Natural killer cell treated with Interleukin-12 subunit alpha and Interleukin-12 subunit beta and Interleukin-15 and Interleukin-18, amount 100 ng/mL, for 72 hours (primary cell): ENCODE measurements around the gene LCN12. TPM values are rescaled to one million over a fixed set of nuclear protein-coding genes. Genes with fewer than 3 reads are reported as not detected.

Source experiments
- ATAC-seq, 2 donors: fragments of 150-1000 bp; cut with Tn5 transposase in 1 of 2; sonication (Bioruptor Pico), chemical (Tn5 transposase) in 1 of 2; 2 replicates each; pipeline ENCODE4 v1.10.0; 2021
- DNase-seq: peaks from one replicate; pipeline ENCODE4 v3.0.0; 2022; ENCODE audit warnings: low spot score
- H3K27ac Mint-ChIP-seq, 2 donors: 1 replicate in 1 of 2; 2 replicates in 1 of 2; pipeline ENCODE4 v1.8.0; 2022; ENCODE audit warnings: mixed read lengths in 2 of 2, mild to moderate bottlenecking in 1 of 2, moderate library complexity in 1 of 2
- H3K27me3 Mint-ChIP-seq, 2 donors: 1 replicate in 1 of 2; 2 replicates in 1 of 2; pipeline ENCODE4 v1.8.0; 2022; ENCODE audit warnings: mixed read lengths in 2 of 2
- H3K36me3 Mint-ChIP-seq: one replicate; pipeline ENCODE4 v1.8.0; 2022; ENCODE audit warnings: mixed read lengths
- H3K4me1 Mint-ChIP-seq, 2 donors: 1 replicate in 1 of 2; 2 replicates in 1 of 2; pipeline ENCODE4 v1.8.0; 2022; ENCODE audit warnings: low read depth in 2 of 2, mixed read lengths in 2 of 2, mild to moderate bottlenecking in 1 of 2
- H3K4me3 Mint-ChIP-seq: one replicate; pipeline ENCODE4 v1.8.0; 2022; ENCODE audit warnings: mixed read lengths
- H3K9me3 Mint-ChIP-seq: 2 replicates; pipeline ENCODE4 v1.8.0; 2022; ENCODE audit warnings: mixed read lengths
- total RNA-seq, 2 donors: library from RNA; stranded (reverse); gene quantifications; one replicate each; pipeline ENCODE4 v1.2.3, GENCODE V29; 2022

The LCN12 gene
- total RNA-seq, 2 donors from 2014 or later, result 2.0 to 2.2 TPM

DNA sequence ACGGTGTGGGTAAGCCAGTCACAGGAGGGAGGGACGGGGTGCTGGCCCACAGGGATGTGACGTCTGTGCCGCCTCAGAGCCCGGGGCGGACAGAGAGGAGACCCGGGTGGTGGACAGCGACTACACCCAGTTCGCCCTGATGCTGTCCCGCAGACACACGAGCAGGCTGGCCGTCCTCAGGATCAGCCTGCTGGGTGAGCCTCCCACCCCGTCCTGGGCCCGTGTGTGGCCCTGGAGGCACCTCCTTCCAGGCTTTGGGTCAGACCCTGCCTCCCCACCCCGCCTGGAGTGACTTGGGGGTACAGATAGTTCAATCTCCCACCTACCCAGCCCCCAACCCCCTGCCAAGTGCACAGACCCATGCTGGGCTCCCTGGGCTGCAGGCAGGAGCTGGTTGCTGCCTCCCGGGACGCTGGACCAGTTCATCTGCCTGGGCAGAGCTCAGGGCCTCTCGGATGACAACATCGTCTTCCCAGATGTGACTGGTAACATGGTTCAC, 1.7 kb downstream of the LCN12 start:
- Mint-ChIP-seq H3K27ac (no peak overlapping the region), H3K4me3 (no peak overlapping the region), H3K27me3 (no peaks in the 10 kb centered on the region), H3K36me3 (no peaks in the 10 kb centered on the region), H3K4me1 (peaks cover 10 to 28% of the 10 kb centered on the region in 2 donors), H3K9me3 (peaks cover 4% of the 10 kb centered on the region)
- DNase-seq, result no peak
- no peak for ATAC-seq

- Mint-ChIP-seq H3K4me3 (no peak overlapping the region), H3K4me1 (peaks cover 10 to 29% of the 10 kb centered on the region in 2 donors), H3K36me3 (no peaks in the 10 kb centered on the region), H3K27me3 (no peaks in the 10 kb centered on the region), H3K9me3 (peaks cover 4% of the 10 kb centered on the region), H3K27ac (peak overlapping the region in 1 of 2 donors; percentile 43)
- ATAC-seq, result no peak
- no peak for DNase-seq
Measured at GRCh38 chr9:136954270-136955083, 2.4 kb downstream of the LCN12 start.

- Mint-ChIP-seq H3K4me3 (no peak overlapping the region), H3K36me3 (no peaks in the 10 kb centered on the region), H3K27me3 (no peaks in the 10 kb centered on the region), H3K9me3 (peaks cover 4% of the 10 kb centered on the region), H3K4me1 (peaks cover 14 to 31% of the 10 kb centered on the region in 2 donors), H3K27ac (peak overlapping the region in 1 of 2 donors; percentile 43)
- DNase-seq (no peak), ATAC-seq (no peak)
Measured at GRCh38 chr9:136955202-136955942, 3.3 kb downstream of the LCN12 start.

- Mint-ChIP-seq H3K4me3 (no peak overlapping the region), H3K4me1 (peaks cover 14 to 35% of the 10 kb centered on the region in 2 donors), H3K27me3 (no peaks in the 10 kb centered on the region), H3K9me3 (peaks cover 4% of the 10 kb centered on the region), H3K27ac (no peak overlapping the region), H3K36me3 (no peaks in the 10 kb centered on the region)
- ATAC-seq, result no peak
- no peak for DNase-seq
Measured at GRCh38 chr9:136955943-136956335, 3.9 kb downstream of the LCN12 start.

DNA sequence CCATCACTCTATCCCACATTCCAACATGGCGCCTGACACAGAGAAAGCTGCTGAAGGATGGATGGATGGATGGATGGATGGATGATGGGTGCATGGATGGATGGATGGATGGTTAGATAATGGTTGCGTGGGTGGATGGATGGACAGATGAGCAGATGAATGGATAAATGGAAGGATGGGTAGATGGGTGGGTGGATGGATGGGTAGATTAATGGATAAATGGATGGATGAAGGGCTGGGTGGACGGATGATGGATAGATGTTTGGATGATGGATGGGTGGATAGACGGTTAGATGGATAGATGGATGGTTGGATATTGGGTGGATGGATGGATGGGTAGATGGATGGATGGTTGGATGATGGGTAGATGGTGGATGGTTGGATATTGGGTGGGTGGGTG, 4.5 kb downstream of the LCN12 start:
- H3K27me3 Mint-ChIP-seq, result no peaks in the 10 kb centered on the region
- no peak for ATAC-seq
- H3K4me1 Mint-ChIP-seq, result peaks cover 14 to 35% of the 10 kb centered on the region in 2 donors
- DNase-seq, result no peak
- H3K4me3 Mint-ChIP-seq, result no peak overlapping the region
- peaks cover 4% of the 10 kb centered on the region for H3K9me3 Mint-ChIP-seq
- no peak overlapping the region for H3K27ac Mint-ChIP-seq
- H3K36me3 Mint-ChIP-seq, result no peaks in the 10 kb centered on the region

DNA sequence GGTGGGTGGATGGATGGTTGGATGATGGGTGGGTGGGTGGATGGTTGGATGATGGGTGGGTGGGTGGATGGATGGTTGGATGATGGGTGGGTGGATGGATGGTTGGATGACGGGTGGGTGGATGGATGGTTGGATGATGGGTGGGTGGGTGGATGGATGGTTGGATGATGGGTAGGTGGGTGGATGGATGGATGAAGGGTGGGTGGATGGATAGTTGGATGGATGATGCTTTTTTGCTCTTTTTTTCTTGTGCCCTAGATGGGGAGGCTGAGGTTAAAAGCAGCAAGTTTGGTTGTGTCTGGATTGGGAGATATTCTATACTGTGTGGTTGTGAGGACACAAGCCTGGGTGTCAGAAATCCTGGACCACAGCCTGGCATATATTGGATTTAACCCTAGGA, 5.4 kb downstream of the LCN12 start:
- H3K27me3 Mint-ChIP-seq, result no peaks in the 10 kb centered on the region
- H3K9me3 Mint-ChIP-seq, result peaks cover 4% of the 10 kb centered on the region
- H3K4me3 Mint-ChIP-seq, result no peak overlapping the region
- DNase-seq (no peak), ATAC-seq (no peak)
- peaks cover 14 to 39% of the 10 kb centered on the region in 2 donors for H3K4me1 Mint-ChIP-seq
- no peaks in the 10 kb centered on the region for H3K36me3 Mint-ChIP-seq
- no peak overlapping the region for H3K27ac Mint-ChIP-seq

DNA sequence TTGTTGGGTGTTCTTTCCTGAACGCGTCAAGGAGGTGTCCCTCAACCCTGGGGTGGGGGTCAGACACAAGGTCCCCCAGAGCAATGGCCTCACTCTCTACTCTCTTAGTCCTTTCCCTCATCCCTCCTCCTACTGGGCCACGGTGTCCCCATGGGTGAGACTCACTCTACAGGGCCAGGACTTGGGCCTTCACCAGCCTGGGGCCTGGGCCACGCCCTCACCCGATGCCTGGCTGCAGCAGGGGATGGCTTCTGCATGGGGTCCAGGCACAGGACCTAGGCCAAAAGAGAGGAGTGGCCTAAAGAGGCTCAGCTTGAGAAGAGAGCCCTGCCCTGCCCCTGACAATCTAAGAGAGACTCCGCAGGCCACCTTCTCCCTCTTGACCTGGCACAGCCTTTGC, 5.8 kb downstream of the LCN12 start:
- Mint-ChIP-seq H3K9me3 (peaks cover 4% of the 10 kb centered on the region), H3K27ac (no peak overlapping the region), H3K27me3 (no peaks in the 10 kb centered on the region)

DNA sequence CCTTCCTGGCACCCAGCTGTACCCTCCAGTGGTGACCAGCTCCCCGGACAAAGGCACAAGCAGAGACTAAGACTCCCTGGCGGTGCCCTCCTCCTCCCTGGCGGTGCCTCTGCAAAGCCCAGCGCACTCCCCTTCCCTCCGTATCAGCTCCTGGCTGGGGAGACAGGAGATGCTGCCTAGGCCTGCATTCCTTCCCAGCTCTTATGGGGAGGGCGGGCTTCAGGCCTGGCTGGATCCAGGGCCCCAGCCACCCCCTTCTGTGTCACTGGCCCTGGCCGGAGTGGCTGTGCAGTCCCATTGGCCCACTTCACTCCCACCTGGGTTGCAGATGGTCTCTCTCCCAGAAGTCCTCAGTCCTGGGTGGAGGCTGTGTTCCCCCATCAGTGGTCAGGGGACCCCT, 6.4 kb downstream of the LCN12 start:
- ATAC-seq (no peak), DNase-seq (no peak)
- H3K4me3 Mint-ChIP-seq, result no peak overlapping the region
- no peaks in the 10 kb centered on the region for H3K27me3 Mint-ChIP-seq
- no peaks in the 10 kb centered on the region for H3K36me3 Mint-ChIP-seq
- peaks cover 22 to 46% of the 10 kb centered on the region in 2 donors for H3K4me1 Mint-ChIP-seq
- no peak overlapping the region for H3K27ac Mint-ChIP-seq
- H3K9me3 Mint-ChIP-seq, result peaks cover 4% of the 10 kb centered on the region

More for the DNA sequence above, 5.8 kb downstream of the LCN12 start:
- no peak overlapping the region for H3K4me3 Mint-ChIP-seq
- ATAC-seq (no peak), DNase-seq (no peak)
- H3K4me1 Mint-ChIP-seq, result peaks cover 17 to 41% of the 10 kb centered on the region in 2 donors
- H3K36me3 Mint-ChIP-seq, result no peaks in the 10 kb centered on the region

GRCh38 chr9:136958898-136959850, 7.1 kb downstream of the LCN12 start:
- no peak overlapping the region for H3K4me3 Mint-ChIP-seq
- H3K27ac Mint-ChIP-seq, result peak overlapping the region in 1 of 2 donors; percentile 58

GRCh38 chr9:136960212-136960937, 8.3 kb downstream of the LCN12 start:
- Mint-ChIP-seq H3K4me1 (peaks cover 22 to 39% of the 10 kb centered on the region in 2 donors), H3K27ac (peak overlapping the region in 1 of 2 donors; percentile 58), H3K27me3 (no peaks in the 10 kb centered on the region), H3K36me3 (no peaks in the 10 kb centered on the region), H3K9me3 (peaks cover 4% of the 10 kb centered on the region), H3K4me3 (peak overlapping the region; percentile 44)
- ATAC-seq, result peak in 1 of 2 donors; percentile 2
- no peak for DNase-seq

More at GRCh38 chr9:136958898-136959850, 7.1 kb downstream of the LCN12 start:
- no peaks in the 10 kb centered on the region for H3K36me3 Mint-ChIP-seq
- no peaks in the 10 kb centered on the region for H3K27me3 Mint-ChIP-seq
- DNase-seq (no peak), ATAC-seq (peak; percentile 31 to 60)
- peaks cover 22 to 46% of the 10 kb centered on the region in 2 donors for H3K4me1 Mint-ChIP-seq
- H3K9me3 Mint-ChIP-seq, result peaks cover 4% of the 10 kb centered on the region

DNA sequence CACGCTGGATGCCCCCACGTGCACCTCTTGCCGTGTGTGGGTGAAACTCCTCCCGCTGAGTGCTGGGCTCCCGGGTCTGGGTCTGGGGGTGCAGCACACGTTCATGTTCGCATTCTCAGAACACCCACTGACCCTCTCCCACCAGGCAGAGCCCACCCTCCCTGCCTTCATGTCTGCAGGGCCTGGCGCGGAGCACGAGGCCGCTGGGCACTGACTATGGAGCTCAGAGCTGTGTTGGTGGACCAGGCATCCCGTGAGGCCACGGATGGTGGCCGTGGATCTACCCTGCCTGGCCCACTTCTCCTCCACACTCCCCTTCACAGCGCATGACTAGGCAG, 8.8 kb downstream of the LCN12 start:
- no peaks in the 10 kb centered on the region for H3K27me3 Mint-ChIP-seq
- H3K4me1 Mint-ChIP-seq, result peaks cover 27 to 43% of the 10 kb centered on the region in 2 donors
- ATAC-seq (no peak), DNase-seq (no peak)
- H3K9me3 Mint-ChIP-seq, result peaks cover 4% of the 10 kb centered on the region
- no peak overlapping the region for H3K4me3 Mint-ChIP-seq
- no peaks in the 10 kb centered on the region for H3K36me3 Mint-ChIP-seq
- H3K27ac Mint-ChIP-seq, result no peak overlapping the region

GRCh38 chr9:136961279-136962065, 9.4 kb downstream of the LCN12 start:
- ATAC-seq, result no peak
- H3K27me3 Mint-ChIP-seq, result no peaks in the 10 kb centered on the region
- no peaks in the 10 kb centered on the region for H3K36me3 Mint-ChIP-seq
- H3K4me3 Mint-ChIP-seq, result no peak overlapping the region
- DNase-seq, result no peak
- H3K27ac Mint-ChIP-seq, result no peak overlapping the region
- peaks cover 27 to 43% of the 10 kb centered on the region in 2 donors for H3K4me1 Mint-ChIP-seq
- H3K9me3 Mint-ChIP-seq, result peaks cover 4% of the 10 kb centered on the region
